GM12872 (cell line): ENCODE results near the gene SULT1E1.

Experiments used
- TF ChIP-seq, protein P1 (sequence below): IDR thresholded peaks from 3 replicates; pipeline ENCODE4 v1.5.1; 2011; ENCODE audit warnings: low read depth, mild to moderate bottlenecking, low read length, moderate library complexity; ENCODE audit not compliant: insufficient read depth

The SULT1E1 gene

GRCh38 chr4:69823048-69823447, 36.9 kb downstream of the SULT1E1 start:
- TF ChIP-seq, protein P1, sequence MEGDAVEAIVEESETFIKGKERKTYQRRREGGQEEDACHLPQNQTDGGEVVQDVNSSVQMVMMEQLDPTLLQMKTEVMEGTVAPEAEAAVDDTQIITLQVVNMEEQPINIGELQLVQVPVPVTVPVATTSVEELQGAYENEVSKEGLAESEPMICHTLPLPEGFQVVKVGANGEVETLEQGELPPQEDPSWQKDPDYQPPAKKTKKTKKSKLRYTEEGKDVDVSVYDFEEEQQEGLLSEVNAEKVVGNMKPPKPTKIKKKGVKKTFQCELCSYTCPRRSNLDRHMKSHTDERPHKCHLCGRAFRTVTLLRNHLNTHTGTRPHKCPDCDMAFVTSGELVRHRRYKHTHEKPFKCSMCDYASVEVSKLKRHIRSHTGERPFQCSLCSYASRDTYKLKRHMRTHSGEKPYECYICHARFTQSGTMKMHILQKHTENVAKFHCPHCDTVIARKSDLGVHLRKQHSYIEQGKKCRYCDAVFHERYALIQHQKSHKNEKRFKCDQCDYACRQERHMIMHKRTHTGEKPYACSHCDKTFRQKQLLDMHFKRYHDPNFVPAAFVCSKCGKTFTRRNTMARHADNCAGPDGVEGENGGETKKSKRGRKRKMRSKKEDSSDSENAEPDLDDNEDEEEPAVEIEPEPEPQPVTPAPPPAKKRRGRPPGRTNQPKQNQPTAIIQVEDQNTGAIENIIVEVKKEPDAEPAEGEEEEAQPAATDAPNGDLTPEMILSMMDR: no peak

- TF ChIP-seq, protein P1: no peak
Measured at GRCh38 chr4:69822198-69822597, 37.7 kb downstream of the SULT1E1 start.

GRCh38 chr4:69818060-69818639, 41.8 kb downstream of the SULT1E1 start:
- TF ChIP-seq, protein P1: no peak

DNA sequence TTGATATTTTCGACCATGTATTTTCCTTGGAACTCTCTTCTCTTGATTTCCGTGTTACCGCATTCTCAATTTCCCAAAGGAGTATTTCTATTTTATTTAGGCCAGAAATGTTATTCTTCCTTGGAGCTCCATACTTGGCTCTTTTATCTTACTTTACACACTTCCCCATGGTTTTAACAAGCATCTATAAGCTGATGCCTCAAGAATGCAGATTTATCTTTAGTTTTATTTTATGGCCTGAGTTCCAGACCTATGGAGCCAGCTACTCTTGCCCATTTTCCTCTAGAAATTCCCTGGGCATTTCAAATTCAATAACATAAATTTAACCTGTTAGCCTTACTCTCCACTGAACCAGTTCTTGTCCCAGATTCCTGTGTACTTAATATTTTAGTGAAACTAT, 43.7 kb downstream of the SULT1E1 start:
- TF ChIP-seq, protein P1: no peak

GRCh38 chr4:69813628-69814027, 46.3 kb downstream of the SULT1E1 start:
- TF ChIP-seq, protein P1: no peak

DNA sequence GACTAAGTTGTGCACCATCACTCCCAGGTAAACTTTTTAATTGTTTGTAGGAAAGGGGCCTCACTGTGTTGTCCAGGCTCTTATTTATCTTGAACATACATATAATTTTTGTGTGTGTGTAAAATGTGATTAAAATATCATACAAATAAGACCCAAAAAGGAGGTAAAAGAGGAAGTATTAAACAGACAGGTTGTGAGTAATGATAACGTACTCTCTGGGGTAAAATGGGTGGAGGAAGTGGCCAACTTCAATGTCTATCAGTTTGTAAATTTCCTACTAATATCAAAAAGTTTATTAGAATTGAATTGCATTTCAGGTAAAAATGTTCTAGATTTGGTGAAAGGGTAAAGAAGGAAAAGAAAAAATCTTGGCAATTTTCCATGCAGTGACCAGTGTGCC, 48.8 kb downstream of the SULT1E1 start:
- TF ChIP-seq, protein P1: no peak

DNA sequence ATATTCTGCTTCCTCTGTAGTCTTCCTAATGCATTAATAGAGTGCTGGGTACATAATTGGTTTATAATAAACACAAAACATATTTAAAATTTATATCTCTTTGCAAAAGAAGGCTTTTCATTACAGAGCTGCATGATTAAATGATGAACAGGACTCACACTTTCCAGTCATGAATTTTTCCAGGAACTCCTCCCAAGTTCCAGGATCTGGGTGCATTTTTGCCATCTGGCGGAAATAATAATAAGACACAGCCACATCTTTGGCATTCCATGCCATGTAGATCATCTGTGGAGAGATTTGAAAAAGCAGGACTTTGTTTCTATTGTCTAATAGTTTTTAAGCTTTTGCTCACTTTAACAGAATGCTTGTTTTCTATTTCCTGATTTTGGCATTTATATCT, 59.3 kb downstream of the SULT1E1 start:
- TF ChIP-seq, protein P1: no peak
